Measurements from ENCODE around the gene SELENOH.
"Not testable (repeated sequence)": the region's sequence is repeated elsewhere in the genome, so short reads cannot be mapped to it uniquely, and the experiment has no call there.

The SELENOH gene, protein sequence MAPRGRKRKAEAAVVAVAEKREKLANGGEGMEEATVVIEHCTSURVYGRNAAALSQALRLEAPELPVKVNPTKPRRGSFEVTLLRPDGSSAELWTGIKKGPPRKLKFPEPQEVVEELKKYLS

DNA sequence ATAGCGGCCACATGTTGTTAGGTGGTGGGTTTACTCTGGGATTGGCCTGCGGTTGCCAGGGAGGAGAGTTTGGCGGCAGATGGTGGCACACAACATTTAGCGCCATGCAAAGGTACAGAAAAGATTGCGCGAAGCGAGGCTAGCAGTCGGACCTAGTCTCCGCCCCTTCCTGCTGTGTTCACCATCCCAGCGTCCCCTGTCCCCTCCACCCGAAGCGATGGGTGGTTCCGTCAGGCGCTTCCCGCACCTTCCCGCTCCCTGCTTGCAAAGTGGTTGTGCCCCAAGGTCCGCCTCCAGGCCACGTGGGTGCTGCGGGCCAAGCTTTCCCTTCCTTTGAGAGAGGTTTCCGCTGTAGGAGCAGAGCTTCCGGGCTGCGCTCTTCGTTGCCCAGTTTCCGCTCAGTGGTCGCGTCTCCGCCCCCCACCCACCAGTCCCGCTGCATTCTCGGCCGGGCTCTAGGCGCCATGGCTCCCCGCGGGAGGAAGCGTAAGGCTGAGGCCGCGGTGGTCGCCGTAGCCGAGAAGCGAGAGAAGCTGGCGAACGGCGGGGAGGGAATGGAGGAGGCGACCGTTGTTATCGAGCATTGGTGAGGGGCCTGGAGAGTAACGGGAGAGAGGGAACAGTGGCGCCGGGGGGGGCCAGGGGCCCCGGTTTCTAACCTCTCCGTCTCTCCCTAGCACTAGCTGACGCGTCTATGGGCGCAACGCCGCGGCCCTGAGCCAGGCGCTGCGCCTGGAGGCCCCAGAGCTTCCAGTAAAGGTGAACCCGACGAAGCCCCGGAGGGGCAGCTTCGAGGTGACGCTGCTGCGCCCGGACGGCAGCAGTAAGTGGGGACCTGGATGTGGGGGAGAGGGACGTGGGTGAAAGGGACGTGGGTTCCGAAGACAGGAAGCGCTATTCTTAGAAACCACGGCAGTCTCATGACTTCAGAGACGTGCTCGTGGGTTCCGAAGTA lies at the start of gene SELENOH:
Gene SELENOH (plus strand): TSS at position 360 of the 955 bp plus-strand sequence. CDS start 105 bp downstream, at position 465.
- peak; percentile 95 for DNase-seq

DNA sequence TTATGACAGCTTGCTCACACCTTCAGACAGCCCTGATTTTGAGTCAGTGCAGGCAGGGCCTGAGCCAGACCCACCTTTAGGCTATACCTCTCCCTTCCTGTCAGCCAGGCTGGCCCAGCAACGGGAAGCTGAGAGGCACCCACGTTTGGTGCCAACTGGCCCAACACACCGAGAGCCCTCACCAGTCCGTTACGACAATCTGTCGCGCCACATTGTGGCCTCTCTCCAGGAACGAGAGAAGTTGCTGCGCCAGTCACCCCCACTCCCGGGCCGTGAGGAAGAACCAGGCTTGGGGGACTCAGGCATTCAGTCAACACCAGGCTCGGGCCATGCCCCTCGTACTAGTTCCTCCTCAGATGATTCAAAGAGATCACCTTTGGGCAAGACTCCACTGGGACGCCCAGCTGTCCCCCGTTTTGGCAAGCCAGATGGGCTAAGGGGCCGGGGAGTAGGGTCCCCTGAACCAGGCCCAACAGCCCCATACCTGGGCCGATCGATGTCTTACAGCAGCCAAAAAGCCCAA lies 42.4 kb upstream of the SELENOH start:
- no peak for DNase-seq

DNA sequence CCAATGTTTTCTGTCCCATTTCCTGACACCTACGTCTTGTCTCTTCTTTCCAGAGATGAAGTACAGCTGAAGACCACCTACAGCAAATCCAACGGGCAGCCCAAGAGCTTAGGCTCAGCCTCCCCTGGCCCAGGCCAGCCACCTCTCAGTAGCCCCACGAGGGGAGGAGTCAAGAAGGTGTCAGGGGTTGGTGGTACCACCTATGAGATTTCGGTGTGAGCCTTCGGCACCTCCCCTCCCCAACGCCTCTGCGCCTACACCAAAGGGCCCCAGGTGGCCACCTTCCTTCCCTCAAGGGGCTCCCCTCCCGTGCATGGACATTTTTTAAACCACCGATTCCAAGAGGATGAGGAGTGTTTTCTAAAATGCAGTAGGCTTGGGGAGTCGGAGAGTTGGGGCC lies 41.5 kb upstream of the SELENOH start:
- no peak for DNase-seq

DNA sequence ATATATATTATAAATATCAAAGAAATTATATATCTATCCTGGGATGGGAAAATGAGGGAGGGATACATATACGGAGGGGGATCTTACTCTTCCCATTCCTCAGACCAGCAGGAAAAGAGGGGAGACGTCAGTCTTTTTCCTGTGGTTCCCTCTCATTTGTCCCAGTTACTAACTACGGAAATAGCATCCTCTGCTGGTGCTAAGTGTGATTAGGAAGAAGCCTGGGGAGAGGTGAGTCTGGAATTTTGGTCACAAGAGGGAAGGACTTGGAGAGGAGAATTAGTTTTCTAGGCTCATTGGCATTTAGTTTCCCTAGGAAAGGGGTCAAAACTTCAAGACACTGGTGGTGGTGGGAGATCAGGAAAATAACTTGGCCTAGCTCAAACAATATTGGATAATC lies 40.9 kb upstream of the SELENOH start:
- no peak for DNase-seq

DNA sequence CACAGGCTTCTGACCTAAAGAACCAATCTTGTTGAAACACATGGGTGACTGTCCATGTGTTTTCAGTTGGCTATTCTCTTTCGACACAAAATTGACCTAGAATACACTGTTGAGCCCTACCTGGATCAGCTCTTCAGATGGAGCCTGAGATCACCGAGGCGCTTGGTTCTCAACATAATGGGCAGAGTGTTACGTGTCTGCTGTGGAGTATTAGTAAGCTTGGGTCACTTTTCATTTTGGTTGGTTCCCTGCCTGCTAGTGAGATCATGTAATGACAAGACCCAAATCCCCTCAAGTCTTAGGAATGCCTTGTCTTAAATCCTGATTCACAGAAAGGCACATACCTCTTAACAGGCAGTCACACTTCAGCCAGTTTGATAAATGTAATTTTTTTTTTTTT lies 38.0 kb upstream of the SELENOH start:
- DNase-seq = no peak

DNA sequence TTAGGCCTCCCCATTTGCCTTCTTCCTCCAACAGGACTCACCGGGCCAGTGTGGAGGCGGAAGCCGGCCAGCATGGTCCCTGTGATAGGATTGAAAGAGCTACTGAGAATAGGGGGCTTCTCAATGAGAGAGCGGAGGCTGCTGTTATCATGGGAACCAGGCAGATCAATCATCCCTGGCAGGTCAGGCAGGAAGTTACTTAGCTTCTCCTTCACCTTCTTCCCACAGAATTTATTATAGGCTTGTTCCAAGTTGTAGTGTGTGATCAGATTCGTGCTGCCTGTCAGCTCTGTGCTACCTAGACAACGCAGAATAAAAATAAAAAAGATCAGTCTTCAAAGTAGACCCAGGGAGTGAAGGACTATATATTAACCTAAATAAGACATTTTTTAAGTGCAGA lies 36.4 kb upstream of the SELENOH start:
- no peak for DNase-seq

DNA sequence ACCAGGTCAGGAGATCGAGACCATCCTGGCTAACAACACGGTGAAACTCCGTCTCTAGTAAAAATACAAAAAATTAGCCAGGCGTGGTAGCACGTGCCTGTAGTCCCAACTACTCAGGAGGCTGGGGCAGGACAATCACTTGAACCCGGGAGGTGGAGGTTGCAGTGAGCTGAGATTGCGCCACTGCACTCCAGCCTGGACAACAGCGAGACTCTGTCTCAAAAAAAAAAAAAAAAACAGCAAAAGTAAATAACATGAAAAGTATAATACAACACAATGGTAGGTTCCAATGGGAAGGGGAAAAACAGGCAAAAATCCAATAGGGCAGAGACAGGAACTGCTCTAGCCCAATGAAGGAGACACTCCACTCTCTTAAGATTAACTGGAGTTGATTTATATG lies 35.9 kb upstream of the SELENOH start:
- DNase-seq = not testable (repeated sequence)

DNA sequence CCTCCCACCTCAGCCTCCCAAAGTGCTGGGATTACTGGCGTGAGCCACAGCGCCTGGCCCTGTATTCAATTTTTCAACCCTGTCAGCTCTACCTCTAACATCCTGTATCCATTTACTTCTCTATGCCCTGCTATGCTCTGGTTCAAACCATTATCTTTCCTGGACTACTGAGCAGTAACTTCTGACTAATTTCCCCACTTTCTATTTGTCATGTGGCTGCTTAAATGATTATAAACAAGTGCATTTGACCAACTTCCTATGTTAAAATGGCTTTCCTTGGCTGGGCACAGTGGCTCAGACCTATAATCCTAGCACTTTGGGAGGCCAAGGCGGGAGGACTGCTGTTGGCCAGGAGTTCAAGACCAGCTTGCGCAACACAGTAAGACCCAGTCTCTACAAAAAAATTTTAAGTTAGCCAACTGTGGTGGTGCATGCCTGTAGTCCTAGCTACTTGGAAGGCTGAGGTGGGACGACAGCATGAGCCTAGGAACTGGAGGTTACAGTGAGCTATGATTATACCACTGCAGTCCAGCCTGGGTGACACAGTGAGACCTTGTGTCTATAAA lies 31.4 kb upstream of the SELENOH start:
- no peak for DNase-seq

DNA sequence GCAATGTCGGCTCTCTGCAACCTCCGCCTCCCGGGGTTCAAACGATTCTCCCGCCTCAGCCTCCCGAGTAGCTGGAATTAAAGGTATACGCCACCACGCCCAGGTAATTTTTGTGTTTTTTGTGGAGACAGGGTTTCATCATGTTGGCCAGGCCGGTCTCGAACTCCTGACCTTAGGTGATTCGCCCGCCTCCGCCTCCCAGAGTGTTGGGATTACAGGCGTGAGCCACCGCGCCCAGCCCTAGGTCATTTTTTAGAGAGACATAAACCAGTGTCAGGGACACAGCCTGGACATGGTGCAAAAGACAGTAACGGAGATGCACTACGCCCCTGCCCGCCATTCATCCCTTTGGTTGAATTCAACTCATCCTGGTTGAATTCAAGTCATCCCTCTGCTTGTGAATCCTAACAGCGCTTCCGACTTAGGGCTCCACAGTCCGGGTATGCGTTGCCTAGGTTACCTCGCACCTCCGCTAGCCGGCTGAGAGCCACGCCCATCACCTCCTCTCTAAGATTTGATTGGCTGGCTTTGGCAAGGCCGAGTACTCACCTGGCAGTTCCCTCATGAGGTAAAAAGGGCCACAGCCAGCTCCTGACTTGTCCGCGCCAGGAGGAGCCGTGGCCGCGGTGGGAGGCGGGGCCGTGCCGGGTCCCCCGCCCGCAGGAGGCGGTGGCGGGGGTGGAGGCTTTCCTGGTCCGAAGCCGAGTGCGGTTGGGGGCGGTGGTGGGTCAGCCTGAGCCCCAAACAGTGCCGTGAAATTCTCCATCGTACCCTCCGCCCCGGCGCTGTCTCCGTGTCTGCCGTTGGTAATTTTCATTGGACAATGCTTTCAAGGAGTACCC lies 29.7 kb upstream of the SELENOH start, which contains the start of gene MED19:
Gene MED19 (minus strand): TSS at position 802 of the 842 bp plus-strand sequence. CDS start 36 bp downstream, at position 766.
- DNase-seq = peak; percentile 91

DNA sequence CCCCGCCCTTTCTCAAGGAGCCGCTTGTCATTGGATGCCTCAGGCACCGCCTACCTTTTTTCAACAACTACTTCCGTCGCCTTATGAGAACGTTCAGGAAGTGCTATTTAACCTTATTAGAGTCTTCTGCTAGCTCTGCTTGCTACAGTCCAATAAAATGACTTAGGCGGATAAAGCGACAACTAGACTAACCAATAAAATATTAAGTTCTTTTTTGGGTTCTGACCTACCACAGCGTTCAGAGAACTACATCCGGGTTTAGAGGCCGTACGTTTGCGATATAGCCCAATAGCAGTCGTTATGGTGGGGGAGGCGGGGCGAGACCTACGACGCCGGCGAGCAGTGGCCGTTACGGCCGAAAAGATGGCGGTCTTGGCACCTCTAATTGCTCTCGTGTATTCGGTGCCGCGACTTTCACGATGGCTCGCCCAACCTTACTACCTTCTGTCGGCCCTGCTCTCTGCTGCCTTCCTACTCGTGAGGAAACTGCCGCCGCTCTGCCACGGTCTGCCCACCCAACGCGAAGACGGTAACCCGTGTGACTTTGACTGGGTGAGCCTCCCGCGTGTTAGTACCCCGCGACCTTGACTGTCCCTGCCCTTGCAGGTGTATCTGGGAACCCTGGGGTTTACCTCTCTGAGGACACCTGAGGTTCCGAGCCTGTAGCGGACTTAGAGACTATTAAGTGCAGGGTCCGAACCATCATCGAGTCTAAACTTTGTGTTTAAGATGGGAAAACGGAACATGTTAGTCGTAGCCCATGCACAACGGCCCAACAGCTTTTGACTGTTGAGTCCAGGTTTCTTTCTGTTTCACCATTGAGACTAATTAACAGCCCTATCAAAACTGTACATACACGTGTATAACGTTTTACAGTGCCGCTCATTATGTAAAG lies 28.8 kb upstream of the SELENOH start, which contains the start of gene TMX2:
Gene TMX2 (plus strand): TSS at position 338 of the 895 bp plus-strand sequence. CDS start 26 bp downstream, at position 364.
- peak; percentile 100 for DNase-seq

DNA sequence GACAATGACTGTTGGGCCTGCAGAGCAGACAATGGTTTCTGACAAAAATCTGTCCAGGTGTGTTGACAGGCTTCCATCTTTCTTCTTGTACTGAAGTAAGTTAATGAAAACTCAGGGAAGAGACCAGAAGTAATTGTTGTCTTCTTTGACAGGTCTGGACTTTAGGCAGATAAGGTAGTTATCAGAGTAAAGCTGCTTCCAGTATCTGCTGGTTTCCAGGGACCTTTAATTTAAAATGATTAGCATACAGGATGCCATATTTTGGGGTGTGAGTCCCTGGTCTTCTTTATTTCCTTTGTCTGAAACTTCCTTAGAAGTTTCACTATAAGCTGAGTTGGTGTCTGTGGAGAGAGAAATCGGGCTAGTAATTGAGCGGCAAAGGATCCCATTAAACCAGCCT lies 27.5 kb upstream of the SELENOH start:
- no peak for DNase-seq

DNA sequence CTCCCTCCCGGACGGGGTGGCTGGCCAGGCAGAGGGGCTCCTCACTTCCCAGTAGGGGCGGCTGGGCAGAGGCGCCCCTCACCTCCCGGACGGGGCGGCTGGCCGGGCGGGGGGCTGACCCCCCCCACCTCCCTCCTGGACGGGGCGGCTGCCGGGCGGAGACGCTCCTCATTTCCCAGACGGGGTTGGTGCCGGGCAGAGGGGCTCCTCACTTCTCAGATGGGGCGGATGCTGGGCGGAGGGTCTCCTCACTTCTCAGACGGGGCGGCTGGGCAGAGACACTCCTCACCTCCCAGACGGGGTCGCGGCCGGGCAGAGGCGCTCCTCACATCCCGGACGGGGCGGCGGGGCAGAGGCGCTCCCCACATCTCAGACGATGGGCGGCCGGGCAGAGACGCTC lies 24.6 kb upstream of the SELENOH start:
- DNase-seq = not testable (repeated sequence)

DNA sequence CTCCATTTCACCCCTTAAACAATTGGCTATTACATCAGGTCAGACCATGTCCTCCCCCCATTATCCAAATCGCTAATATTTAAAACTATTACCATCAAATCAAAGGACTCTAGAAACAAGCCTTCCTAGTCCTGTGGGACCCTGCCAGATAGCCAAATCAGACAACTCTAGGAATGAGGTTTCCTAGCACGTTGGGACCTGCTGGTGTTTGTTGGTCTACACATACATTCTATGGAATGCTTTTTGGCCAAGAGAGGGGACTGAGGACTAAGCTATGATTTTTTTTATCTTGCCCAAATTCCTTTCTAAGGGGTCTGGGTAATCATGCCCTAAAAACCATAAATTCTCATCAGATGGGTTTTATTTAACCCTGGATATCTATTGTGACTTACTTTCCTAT lies 14.1 kb upstream of the SELENOH start:
- DNase-seq = no peak

DNA sequence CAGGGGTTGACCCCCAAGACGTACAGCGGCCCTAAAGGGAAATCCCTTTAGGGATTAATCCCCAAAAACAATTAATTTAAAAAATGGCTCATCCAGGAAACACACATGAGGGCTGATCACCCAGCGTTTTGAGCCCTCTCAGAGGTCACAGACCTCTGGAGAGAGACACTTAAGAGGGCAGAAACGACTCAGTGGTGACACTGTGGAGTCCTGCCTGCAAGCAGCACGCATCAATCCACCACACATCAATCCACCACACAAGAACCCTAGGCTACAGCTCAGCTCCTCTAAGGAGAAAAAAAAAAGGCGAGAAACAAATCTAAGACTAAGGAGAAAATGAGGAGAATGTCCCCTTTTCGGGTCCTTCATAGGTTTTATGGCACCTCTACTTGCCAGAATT lies 12.5 kb upstream of the SELENOH start:
- no peak for DNase-seq

DNA sequence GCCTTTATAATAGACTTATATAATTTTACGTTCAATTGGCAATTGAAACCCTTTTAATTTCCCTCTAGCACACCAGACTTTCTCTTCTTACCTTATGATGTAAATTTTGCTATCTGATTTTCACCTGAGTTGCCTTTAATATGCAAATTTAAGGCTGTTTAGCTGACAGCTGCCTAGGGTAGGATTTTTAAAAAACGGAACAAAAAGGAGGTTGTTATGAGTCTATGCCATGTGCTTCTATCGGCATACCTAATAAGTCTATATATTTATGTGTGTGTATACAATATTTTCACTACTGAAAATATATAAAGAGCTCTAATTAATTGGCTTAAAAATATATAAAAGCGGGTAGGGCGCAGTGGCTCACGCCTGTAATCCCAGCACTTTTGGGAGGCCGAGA lies 11.8 kb upstream of the SELENOH start:
- DNase-seq = no peak

DNA sequence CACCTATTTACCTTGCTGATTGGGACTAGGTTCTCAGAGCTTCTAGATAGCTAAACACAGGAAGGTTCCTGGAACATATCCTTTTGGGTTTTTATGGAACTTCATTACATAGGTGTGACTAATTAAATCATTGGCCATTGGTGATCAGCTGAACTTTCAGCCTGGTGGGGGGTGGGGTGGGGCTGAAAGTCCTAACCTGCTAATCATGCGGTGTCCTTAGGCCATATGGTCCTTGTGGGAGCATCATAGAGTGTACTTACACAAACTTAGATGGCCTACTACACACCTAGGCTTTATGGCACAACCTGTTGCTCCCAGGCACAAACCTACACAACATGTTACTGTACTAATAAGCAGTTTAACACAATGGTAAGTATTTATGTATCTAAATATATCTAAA lies 8.6 kb upstream of the SELENOH start:
- no peak for DNase-seq

DNA sequence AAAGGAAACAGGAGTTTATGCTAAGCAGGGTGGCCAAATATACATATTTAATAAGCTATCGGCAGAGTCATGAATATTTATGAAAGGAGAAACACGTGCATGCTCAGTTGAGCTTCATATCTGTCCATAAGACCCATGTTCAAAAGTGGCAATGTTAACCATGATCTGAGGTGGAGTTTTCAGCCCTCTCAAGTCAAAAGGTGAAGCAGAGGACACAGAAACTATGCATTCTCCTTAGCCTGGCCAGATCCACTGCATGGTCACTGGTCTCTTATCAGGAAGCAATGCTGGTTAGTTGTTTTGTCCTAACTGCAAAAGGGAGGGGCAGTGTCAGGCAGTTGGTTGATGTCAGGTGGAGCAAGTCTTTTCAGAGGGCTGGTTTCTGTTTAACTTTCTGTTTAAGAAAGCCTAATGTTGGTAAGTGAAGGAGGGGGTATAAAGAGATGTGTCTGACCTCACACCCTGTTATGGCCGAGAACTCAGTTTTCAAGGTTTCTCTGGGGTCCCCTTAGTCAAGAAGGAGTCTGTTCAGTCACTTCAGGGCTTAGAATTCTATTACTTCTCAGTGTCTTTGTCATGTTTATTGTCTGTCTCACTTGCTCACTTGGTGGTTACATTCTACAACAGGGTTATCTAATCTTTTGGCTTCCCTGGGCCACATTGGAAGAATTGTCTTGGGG lies 5.5 kb upstream of the SELENOH start:
- DNase-seq = no peak

DNA sequence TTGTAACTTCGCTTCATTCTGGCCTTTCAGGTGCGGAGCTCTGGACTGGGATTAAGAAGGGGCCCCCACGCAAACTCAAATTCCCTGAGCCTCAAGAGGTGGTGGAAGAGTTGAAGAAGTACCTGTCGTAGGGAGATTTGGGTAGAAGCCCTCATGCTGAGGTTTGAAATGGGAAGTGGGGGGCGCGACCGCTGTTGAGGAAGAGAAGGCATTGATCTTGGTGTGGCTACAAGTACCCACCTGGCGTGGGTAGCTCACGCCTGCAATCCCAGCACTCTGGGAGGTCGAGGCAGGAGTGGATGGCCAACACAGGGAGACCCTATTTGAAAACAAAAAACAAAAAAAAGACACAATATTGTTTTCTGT lies 779 bp downstream of the SELENOH start:
- DNase-seq = no peak

DNA sequence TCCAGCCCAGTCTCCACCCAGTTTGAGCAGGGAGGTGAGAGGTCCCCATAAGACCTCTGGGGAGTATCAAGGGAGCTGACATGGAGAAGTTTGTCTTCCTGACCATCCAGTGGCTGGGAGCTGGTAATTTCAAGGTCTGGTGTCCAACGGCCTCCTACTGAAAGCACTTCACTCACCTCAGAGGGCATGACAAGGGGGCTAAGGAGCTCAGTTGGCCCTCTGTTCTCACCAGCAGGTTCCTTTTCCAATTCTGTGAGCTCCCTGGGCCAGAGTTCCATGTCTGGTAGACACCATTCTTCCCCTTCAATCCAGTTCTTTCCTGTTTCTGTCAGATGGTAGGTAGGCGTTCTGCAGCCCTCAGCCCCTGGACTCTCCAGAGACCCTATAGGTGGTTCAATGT lies 3.1 kb downstream of the SELENOH start:
- no peak for DNase-seq

DNA sequence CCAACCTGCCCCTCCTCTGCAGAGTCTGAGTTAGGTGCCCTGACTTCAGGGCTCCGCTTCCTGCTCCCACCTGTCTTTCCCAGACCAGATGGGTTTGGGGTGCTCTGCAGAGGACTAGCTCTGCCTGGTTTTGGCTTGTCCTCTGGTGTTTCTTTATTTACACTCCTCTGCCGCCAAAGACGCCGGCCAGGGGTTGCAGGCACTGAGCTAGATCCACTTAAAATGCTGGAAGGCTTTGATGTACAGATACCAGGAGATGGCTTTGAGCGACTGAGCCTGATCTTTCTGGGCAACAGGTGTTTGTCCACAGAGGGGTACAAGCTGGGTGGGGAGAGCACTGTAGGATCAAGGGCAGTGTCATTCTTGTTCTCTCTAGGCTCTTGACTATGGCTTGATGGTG lies 3.9 kb downstream of the SELENOH start:
- DNase-seq = no peak

DNA sequence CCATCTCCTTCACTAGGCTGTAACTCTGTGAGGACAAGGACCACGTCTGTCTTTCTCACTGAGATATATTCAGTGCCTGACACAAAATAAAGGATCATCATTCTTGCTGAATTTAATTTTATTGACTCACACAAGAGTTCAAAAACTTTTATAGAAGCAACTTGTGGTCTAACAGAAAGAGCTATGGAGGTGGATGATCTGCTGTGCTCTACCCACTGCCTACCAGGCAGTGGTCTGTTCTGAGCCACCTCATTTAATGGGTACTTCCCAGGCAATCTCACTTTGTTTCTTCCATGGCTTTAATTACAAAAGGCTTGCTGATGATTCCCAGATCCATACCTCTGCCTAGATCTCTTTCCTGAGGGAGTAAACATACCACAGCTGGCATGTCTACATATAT lies 5.6 kb downstream of the SELENOH start:
- DNase-seq = no peak
